GM12801 (cell line): ENCODE data around the gene IGFLR1.

Source experiments
- TF ChIP-seq, protein P1 (sequence below): IDR thresholded peaks from one replicate; pipeline ENCODE4 v1.5.1; 2011; ENCODE audit warnings: control low read depth; ENCODE audit not compliant: insufficient read length; ENCODE audit errors: extremely low read depth

Gene IGFLR1

DNA sequence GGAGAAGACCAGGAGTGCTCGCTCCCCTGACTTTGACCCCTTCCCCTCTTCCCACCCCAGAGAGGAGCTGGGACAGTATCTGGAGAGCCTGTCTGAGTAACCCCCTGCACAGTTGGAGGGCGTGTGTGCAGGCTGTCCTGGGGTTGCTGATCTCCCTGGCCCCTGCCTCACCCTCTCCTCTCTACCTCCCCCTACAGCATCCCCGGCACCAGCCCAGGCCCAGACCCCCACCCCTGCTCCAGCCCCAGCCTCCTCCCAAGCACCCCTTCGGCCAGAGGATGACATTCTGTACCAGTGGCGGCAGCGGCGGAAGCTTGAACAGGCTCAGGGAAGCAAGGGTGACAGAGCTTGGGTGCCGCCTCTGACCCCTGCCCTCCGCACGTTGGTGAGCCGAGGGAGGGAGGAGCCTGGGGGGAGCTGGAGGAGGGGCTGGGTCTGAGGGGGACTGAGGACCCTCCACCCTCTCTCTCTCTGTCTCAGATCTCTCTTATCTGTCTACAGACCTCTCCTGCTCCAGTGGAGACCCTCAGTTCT is 24.4 kb upstream of the IGFLR1 start:
- TF ChIP-seq, protein P1, sequence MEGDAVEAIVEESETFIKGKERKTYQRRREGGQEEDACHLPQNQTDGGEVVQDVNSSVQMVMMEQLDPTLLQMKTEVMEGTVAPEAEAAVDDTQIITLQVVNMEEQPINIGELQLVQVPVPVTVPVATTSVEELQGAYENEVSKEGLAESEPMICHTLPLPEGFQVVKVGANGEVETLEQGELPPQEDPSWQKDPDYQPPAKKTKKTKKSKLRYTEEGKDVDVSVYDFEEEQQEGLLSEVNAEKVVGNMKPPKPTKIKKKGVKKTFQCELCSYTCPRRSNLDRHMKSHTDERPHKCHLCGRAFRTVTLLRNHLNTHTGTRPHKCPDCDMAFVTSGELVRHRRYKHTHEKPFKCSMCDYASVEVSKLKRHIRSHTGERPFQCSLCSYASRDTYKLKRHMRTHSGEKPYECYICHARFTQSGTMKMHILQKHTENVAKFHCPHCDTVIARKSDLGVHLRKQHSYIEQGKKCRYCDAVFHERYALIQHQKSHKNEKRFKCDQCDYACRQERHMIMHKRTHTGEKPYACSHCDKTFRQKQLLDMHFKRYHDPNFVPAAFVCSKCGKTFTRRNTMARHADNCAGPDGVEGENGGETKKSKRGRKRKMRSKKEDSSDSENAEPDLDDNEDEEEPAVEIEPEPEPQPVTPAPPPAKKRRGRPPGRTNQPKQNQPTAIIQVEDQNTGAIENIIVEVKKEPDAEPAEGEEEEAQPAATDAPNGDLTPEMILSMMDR, result no peak

DNA sequence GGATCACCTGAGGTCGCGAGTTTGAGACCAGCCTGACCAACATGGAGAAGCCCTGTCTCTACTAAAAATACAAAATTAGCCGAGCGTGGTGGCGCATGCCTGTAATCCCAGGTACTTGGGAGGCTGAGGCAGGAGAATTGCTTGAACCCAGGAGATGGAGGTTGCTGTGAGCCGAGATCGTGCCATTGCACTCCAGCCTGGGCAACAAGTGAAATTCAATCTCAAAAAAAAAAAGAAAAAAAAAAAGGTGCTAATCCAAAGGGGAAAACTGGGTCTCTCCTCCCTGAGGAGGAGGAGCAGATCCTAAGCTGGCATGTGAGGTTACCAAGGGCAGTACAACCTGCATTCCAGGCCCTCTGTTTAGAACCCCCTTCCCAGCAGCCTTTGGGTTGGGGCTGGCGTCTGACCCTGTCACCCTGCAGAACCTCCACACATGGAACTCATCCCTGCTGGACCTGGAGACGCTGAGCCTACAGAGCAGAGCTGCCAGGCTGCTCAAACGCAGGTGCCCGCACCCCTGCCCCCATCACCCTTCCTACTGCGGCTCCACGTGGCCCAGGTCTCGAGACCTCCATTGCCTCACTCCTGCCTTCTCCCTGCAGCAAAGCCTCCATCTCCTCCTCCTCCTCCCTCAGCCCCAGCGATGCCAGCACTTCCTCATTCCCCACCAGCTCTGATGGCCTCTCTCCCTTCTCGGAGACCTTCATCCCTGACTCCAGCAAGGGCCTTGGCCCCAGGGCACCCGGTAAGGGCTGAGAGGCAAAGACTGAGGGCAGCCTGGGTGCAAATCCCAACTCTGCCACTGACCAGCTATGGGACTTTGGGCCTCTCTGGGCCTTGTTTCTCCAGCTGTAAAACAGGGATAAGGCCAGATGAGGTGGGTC is 22.4 kb upstream of the IGFLR1 start:
- TF ChIP-seq, protein P1, result no peak

DNA sequence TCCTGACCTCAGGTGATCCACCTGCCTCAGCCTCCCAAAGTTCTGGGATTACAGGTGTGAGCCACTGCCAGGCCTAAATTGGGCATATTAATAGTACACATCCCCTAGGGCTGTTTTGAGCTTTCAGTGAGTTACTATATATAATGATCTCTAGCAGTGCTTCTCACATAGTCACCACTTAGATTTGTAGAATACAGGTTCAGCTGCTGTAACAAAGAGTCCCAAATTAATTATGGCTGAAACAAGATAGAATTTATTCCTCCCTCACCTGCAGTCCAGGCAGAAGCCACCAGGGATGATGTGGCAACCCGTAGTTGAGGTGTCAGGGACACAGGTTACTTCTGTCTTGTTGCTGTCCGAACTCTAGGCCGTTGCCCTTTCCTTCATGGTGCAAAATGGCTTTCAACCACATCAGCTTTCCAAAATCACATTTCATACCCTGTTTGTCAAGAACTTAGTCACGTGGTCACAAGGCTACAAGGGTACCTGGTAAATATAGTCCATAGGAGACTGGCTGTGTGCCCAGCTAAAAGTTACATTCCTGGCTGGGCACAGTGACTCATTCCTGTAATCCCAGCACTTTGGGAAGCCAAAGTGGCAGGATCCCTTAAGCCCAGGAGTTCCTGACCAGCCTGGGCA is 18.6 kb upstream of the IGFLR1 start:
- TF ChIP-seq, protein P1, result no peak

DNA sequence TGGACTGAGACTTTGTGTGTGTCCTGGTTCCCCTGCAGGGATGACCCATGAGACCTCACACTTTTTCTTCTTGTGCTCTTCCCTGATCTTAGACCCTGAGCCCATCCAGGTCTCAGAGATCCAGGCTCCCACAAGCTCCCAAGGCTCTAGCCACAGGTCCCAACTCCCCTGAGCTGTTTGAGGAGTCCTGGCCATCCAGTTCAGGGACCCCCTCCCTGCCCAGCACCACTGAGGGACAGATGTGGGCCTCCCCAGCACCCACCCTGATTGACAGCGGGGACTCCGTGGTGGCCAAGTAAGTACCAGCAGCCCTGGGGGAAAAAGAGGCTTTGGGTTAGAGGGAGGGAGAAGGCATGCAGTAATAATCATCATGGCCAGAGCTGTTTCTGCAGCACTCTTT is 17.4 kb upstream of the IGFLR1 start:
- TF ChIP-seq, protein P1, result no peak

DNA sequence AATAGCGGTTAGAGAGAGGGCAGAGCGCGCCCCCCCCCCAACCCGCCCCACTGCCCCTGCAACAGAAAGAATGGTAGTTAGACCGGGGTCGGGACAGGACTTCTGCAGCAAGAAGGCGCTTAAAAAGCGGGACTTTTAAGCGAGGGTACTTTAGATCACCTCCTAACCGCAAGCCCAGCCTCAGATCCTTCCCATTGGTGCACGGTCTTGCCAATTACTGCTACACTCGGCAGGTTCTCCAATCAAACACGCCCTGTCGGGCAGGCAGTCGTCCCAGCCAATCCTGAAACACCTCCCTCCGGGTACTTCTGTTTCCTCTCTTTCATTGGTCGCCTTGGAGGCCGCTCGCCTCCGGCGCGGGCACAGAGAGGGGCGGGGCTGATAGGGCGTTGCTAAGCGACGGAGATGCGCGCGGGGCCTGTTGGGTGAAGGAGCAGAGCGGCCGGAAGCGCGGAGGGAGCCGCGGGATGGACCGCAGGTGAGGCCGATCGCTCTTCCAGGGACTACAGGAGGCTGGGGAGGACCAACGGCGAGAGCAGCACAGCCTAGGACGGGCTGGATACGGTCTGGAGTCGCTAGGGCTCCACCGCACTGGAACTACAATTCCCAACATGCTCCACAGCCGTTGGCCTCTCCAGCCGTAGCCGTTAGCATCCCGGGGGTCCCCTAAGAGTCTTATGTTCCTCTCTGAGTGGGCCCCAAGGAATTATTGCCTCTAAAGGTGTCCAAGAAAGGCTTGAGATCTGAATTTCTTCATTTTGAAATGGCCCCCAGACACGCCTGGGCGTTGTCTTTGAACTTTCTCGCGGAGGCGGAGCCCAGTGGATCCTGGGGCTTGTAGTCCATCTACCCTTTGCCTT is 15.7 kb upstream of the IGFLR1 start, which contains the start of gene PROSER3:
PROSER3 (plus strand) TSS at position 428 of the 860 bp plus-strand sequence; CDS start at position 468, 40 bp downstream.
- TF ChIP-seq, protein P1, result no peak

DNA sequence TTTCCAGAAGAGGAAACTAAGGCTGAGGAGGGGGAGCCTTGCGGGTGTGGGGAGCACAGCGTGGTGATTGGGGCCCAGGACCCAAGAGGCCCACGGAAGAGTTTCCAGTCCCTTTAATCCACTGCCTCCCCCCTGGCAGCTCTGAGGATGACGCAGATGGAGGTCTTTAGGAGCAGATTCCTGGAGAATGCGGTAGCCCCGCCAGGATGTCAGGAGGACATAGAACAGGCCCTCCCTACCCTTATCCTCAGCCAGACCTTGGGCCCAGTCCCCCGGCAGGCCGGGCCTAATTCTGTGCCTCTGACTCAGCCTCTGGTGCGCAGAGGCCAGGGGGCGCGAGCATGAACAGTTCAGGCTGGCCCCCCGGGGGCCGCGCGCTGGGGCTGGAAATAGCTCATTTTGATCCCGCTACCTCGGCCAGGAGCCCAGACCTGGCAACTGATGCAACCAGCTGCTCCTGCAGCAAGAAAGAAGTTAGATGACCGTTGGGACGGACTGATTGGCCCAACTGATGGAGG is 15.0 kb upstream of the IGFLR1 start:
- TF ChIP-seq, protein P1, result no peak
